H7 (cell line): ENCODE results near the gene TBL3. TPM values are rescaled to one million over a fixed set of nuclear protein-coding genes. Genes with fewer than 3 reads are reported as not detected.

Source experiments
- DNase-seq: peaks from one replicate; pipeline ENCODE4 v3.0.0; 2012
- H3K27me3 ChIP-seq: 2 replicates; pipeline ENCODE4 v1.6.0; 2011; ENCODE audit warnings: mild to moderate bottlenecking, low read length; ENCODE audit not compliant: control insufficient read depth, insufficient read depth
- H3K36me3 ChIP-seq: replicated peaks from 2 replicates; pipeline ENCODE4 v1.5.1; 2011; ENCODE audit warnings: low read length; ENCODE audit not compliant: control insufficient read depth, insufficient read depth
- H3K4me3 ChIP-seq: 2 replicates; pipeline ENCODE4 v1.5.1; 2011; ENCODE audit warnings: low read depth, mild to moderate bottlenecking, control low read depth, low read length, moderate library complexity; ENCODE audit not compliant: insufficient read depth
- total RNA-seq: library from RNA; depleted of rRNA; stranded (reverse); fragments of >200 nt; shearing (Covaris generic); gene quantifications from 2 replicates; pipeline ENCODE4 v1.2.3, GENCODE V29; 2014; rRNA removed

The TBL3 gene
- total RNA-seq: 91.7 and 104 TPM in 2 replicates

DNA sequence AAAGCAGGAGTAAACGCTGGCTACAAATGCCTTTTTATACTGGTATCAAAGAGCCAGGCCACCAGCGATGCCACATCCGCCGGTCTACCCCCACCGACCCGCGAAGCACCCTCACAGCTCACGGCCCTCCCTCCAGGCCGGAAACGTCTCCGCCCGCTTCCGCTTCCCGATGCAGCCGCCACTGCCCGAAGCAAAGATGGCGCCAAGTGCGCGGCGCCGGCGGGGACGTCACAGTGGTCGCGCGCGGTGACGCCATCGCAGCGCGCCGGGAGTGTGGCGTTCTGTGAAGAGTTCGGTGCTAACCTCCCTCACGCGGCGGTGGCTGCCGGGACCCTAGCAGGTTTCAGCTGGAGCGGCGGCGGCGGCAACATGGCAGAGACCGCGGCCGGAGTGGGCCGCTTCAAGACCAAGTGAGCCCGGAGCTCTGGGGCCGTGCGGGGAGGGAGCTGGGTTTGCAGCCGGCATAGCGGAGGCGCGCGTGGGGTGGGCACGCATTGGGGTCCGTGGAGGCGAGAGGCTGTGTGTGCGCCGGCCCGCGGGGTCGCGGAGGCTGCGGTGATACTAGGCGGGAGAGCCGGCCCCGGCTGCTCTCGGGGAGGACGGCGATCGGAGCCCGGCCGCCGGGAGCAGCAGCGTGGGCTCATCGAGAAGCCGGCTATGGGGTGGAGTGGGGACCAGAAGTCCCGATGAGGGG lies at the start of gene TBL3:
TSS of gene TBL3 (plus strand) at position 258 of the 694 bp plus-strand sequence. CDS start at position 370, 112 bp downstream.
- no peaks in the 10 kb centered on the region for H3K27me3 ChIP-seq
- peak within 1 kb of the TSS; percentile 97 for H3K4me3 ChIP-seq

GRCh38 chr16:1922357-1922756 lies 49.5 kb upstream of the TBL3 start:
- no peak for DNase-seq
- H3K4me3 ChIP-seq: no peak overlapping the region
- no peaks in the 10 kb centered on the region for H3K36me3 ChIP-seq
- peaks cover 62% of the 10 kb centered on the region for H3K27me3 ChIP-seq

More for the DNA sequence above, at the start of gene TBL3:
- H3K36me3 ChIP-seq: peaks cover 8% of the 10 kb centered on the region
- DNase-seq: peak; percentile 99

GRCh38 chr16:1923299-1924034 lies 48.4 kb upstream of the TBL3 start:
- Histone ChIP-seq H3K4me3 (peak overlapping the region; percentile 6; the same call in 1 of the 2 replicates), H3K27me3 (peaks cover 55% of the 10 kb centered on the region), H3K36me3 (no peaks in the 10 kb centered on the region)
- DNase-seq: peak; percentile 90

GRCh38 chr16:1924095-1924494 lies 47.8 kb upstream of the TBL3 start:
- H3K27me3 ChIP-seq: peaks cover 49% of the 10 kb centered on the region

GRCh38 chr16:1926271-1926670 lies 45.6 kb upstream of the TBL3 start:
- peaks cover 36% of the 10 kb centered on the region for H3K27me3 ChIP-seq
- no peak overlapping the region for H3K4me3 ChIP-seq
- no peak for DNase-seq
- no peaks in the 10 kb centered on the region for H3K36me3 ChIP-seq

More at GRCh38 chr16:1924095-1924494, 47.8 kb upstream of the TBL3 start:
- no peak for DNase-seq
- Histone ChIP-seq H3K36me3 (no peaks in the 10 kb centered on the region), H3K4me3 (no peak overlapping the region)

DNA sequence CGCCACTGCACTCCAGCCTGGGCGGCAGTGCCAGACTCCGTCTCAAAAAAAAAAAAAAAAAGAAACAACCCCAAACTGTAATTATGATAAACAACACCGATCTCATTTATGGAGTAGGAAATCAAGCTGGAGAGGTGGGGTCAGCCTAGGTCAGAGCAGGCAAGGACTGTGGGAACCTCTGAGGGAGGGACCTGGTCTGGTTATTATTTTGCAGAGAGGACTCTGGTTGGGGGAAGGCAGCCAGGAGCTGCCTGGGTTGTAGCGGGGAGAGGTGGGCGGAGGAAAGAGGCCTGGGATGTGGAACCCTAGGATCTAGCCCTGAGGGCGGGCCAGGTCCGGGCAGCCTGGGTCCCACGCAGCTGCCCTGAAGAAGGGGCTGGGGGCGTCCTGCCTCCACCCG lies 42.7 kb upstream of the TBL3 start:
- H3K36me3 ChIP-seq: no peaks in the 10 kb centered on the region
- peak; percentile 89 for DNase-seq
- H3K27me3 ChIP-seq: peaks cover 15% of the 10 kb centered on the region
- peak overlapping the region; percentile 51 for H3K4me3 ChIP-seq

GRCh38 chr16:1929578-1930337 lies 42.1 kb upstream of the TBL3 start:
- Histone ChIP-seq H3K27me3 (peaks cover 9% of the 10 kb centered on the region), H3K36me3 (no peaks in the 10 kb centered on the region), H3K4me3 (peak overlapping the region; percentile 51)
- peak; percentile 99 for DNase-seq

GRCh38 chr16:1930338-1930720 lies 41.5 kb upstream of the TBL3 start:
- H3K4me3 ChIP-seq: no peak overlapping the region
- peak; percentile 71 for DNase-seq
- no peaks in the 10 kb centered on the region for H3K36me3 ChIP-seq
- H3K27me3 ChIP-seq: peaks cover 8% of the 10 kb centered on the region

- H3K27me3 ChIP-seq: peaks cover 8% of the 10 kb centered on the region
- H3K36me3 ChIP-seq: no peaks in the 10 kb centered on the region
- peak; percentile 90 for DNase-seq
- H3K4me3 ChIP-seq: no peak overlapping the region
Measured at GRCh38 chr16:1932050-1933028, 39.5 kb upstream of the TBL3 start.

DNA sequence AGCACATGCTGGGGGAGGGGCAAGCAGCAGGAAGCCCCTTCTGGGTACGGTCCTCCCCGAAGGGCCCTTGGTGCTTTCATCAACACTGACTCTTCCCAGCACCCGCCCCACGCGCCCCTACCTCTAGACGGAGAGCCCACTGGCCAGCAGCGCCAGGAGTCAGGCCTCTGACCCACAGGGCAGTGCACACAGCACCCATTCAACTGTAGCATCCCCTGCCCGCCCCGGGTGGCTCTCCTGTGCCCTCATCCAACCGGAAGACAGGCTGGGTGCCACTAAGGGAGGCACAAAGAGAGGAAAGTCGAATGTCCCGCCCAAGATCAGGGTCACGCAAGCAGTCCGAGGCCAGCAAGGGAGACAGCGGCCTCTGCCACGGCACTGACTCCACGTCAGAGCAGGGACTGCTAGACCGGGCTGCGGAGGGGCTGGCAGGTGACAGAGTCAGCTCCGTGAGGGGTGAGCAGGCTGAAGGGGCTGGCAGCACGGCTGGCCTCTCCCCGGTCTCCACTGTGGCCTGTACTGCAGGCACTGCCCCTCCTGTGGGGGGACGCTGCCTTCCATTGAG lies 38.7 kb upstream of the TBL3 start:
- H3K36me3 ChIP-seq: peaks cover under 1% of the 10 kb centered on the region; the same call in 1 of the 2 replicates
- H3K4me3 ChIP-seq: no peak overlapping the region
- DNase-seq: peak; percentile 62
- peaks cover 8% of the 10 kb centered on the region for H3K27me3 ChIP-seq

GRCh38 chr16:1936945-1937479 lies 34.8 kb upstream of the TBL3 start:
- DNase-seq: no peak
- Histone ChIP-seq H3K36me3 (peaks cover 8% of the 10 kb centered on the region), H3K4me3 (no peak overlapping the region), H3K27me3 (no peaks in the 10 kb centered on the region)

DNA sequence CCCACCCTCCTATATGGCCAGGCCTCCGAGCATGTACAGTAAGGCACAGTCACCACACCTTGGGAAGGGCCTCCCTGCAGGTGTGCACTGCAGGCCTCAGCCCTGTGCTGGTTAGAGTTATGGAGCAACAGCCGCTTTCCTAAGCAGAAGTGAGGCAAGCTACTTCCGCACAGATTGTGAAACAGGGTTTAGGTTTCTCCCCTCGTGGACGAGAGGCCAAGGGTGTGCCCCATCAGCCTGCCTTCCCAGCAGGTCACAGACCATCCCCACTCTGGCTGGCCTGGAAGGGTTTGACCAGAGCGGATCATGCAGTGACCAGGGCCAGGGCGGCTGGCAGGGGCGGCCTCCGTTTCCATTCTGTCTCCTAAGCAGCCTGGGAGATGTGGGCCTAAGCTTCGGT lies 33.5 kb upstream of the TBL3 start:
- Histone ChIP-seq H3K4me3 (no peak overlapping the region), H3K27me3 (peaks cover 3% of the 10 kb centered on the region; the same call in 1 of the 2 replicates), H3K36me3 (peaks cover 8% of the 10 kb centered on the region)
- no peak for DNase-seq

GRCh38 chr16:1938910-1939309 lies 32.9 kb upstream of the TBL3 start:
- peaks cover 3% of the 10 kb centered on the region; the same call in 1 of the 2 replicates for H3K27me3 ChIP-seq
- no peak overlapping the region for H3K4me3 ChIP-seq
- H3K36me3 ChIP-seq: peaks cover 8% of the 10 kb centered on the region
- no peak for DNase-seq
